ENCODE data around the gene ABR.

Gene ABR

DNA sequence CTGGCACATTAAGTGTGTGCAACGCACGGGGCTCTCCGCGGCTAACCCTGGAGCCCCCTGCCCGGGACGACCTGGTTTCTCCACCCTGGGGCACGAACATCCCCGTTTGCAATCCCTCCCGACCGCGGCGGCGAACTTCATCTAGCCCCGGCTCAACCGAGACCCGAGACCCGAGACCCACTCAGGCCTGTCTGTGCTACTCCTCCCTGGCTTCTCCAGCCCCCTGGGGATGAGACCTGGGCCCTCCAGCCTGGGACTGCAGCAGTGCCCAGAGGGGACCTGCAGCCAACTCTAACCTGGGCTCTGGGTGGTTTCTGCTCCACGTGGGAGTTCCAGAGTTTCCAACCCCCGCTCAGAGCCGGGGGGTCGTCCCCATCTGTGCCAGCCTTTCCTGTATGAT lies 109.4 kb downstream of the ABR start:
- Histone ChIP-seq H3K36me3 (ENCODE audit: insufficient read depth, low read length) (peaks cover 65% of the 10 kb centered on the region), H4K20me1 (ENCODE audit: insufficient read depth, low read length) (no peaks in the 10 kb centered on the region), H2AFZ (ENCODE audit: low read depth, low read length) (no peak overlapping the region), H3K4me2 (ENCODE audit: insufficient read depth, low read length) (no peak overlapping the region), H3K9me3 (ENCODE audit: insufficient read depth, low read length, severe bottlenecking) (no peaks in the 10 kb centered on the region), H3K4me1 (ENCODE audit: insufficient read depth, low read length) (no peaks in the 10 kb centered on the region), H3K27me3 (ENCODE audit: insufficient read depth, low read length, poor library complexity) (no peaks in the 10 kb centered on the region), H3K4me3 (ENCODE audit: low read depth in 1 of 2, low read length in 2 of 2) (no peak overlapping the region), H3K9ac (ENCODE audit: low read depth, low read length) (no peak overlapping the region), H3K27ac (ENCODE audit: low read length) (no peak overlapping the region), H3K79me2 (ENCODE audit: insufficient read depth, low read length) (no peaks in the 10 kb centered on the region)
- DNase-seq (no peak), ATAC-seq (ENCODE audit: insufficient read depth, low read depth) (no peak)
- TF ChIP-seq EZH2 (IDR thresholded peaks at IDR 0.05; ENCODE audit: borderline replicate concordance, low read depth, low read length, severe bottlenecking) = no peak
- TF ChIP-seq, protein P1, sequence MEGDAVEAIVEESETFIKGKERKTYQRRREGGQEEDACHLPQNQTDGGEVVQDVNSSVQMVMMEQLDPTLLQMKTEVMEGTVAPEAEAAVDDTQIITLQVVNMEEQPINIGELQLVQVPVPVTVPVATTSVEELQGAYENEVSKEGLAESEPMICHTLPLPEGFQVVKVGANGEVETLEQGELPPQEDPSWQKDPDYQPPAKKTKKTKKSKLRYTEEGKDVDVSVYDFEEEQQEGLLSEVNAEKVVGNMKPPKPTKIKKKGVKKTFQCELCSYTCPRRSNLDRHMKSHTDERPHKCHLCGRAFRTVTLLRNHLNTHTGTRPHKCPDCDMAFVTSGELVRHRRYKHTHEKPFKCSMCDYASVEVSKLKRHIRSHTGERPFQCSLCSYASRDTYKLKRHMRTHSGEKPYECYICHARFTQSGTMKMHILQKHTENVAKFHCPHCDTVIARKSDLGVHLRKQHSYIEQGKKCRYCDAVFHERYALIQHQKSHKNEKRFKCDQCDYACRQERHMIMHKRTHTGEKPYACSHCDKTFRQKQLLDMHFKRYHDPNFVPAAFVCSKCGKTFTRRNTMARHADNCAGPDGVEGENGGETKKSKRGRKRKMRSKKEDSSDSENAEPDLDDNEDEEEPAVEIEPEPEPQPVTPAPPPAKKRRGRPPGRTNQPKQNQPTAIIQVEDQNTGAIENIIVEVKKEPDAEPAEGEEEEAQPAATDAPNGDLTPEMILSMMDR (IDR thresholded peaks at IDR 0.05; ENCODE audit: borderline replicate concordance, extremely low read depth, low read length, poor library complexity, severe bottlenecking) = no peak

DNA sequence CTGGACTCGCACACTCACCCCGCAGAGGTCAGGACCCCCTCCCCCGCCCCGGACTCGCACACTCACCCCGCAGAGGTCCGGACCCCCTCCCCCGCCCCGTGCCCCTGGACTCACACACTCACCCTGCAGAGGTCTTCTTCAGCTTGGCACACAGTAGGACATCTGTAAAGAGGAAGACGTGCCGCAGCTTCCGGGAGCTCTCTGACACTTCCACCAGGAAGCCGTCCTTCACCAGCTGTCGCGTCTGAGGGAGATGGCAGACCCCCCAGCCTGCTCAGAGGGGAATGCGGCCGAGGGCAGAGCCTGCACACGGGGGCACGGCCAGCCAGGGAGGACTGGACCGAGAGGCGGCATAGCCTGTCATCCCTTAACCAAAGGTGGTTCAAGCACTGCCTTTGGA lies 109.9 kb downstream of the ABR start:
- Histone ChIP-seq H3K79me2 (ENCODE audit: insufficient read depth, low read length) (no peaks in the 10 kb centered on the region), H3K4me2 (ENCODE audit: insufficient read depth, low read length) (no peak overlapping the region), H2AFZ (ENCODE audit: low read depth, low read length) (no peak overlapping the region), H3K9me3 (ENCODE audit: insufficient read depth, low read length, severe bottlenecking) (no peaks in the 10 kb centered on the region), H3K4me1 (ENCODE audit: insufficient read depth, low read length) (no peaks in the 10 kb centered on the region), H4K20me1 (ENCODE audit: insufficient read depth, low read length) (no peaks in the 10 kb centered on the region), H3K27ac (ENCODE audit: low read length) (no peak overlapping the region), H3K9ac (ENCODE audit: low read depth, low read length) (no peak overlapping the region), H3K4me3 (ENCODE audit: low read depth in 1 of 2, low read length in 2 of 2) (no peak overlapping the region), H3K27me3 (ENCODE audit: insufficient read depth, low read length, poor library complexity) (no peaks in the 10 kb centered on the region), H3K36me3 (ENCODE audit: insufficient read depth, low read length) (peaks cover 67% of the 10 kb centered on the region)
- DNase-seq = no peak
- TF ChIP-seq, protein P1 (IDR thresholded peaks at IDR 0.05; ENCODE audit: borderline replicate concordance, extremely low read depth, low read length, poor library complexity, severe bottlenecking) = no peak
- TF ChIP-seq EZH2 (IDR thresholded peaks at IDR 0.05; ENCODE audit: borderline replicate concordance, low read depth, low read length, severe bottlenecking) = no peak
- ATAC-seq (ENCODE audit: insufficient read depth, low read depth) = no peak

DNA sequence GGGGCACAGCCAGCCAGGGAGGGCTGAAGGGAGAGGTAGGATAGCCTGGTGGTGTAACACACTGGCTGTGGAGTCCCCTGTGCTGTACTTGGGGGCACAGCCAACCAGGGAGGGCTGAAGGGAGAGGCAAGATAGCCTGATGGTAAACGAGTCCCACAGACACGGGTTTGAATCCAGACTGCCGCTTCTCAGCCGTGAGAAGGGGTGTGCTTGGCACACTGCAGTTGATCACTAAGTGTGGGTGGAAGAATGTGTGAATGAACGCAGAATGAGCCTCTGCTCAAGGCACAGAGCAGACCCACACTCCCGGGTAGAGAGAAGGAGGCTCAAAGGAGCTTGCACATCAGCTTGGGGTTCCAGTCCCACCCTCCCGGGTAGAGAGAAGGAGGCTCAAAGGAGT lies 111.4 kb downstream of the ABR start:
- H3K4me2 ChIP-seq (ENCODE audit: insufficient read depth, low read length) = no peak overlapping the region
- no peaks in the 10 kb centered on the region for H4K20me1 ChIP-seq (ENCODE audit: insufficient read depth, low read length)
- no peak overlapping the region for H2AFZ ChIP-seq (ENCODE audit: low read depth, low read length)
- H3K79me2 ChIP-seq (ENCODE audit: insufficient read depth, low read length) = no peaks in the 10 kb centered on the region
- peaks cover 71% of the 10 kb centered on the region for H3K36me3 ChIP-seq (ENCODE audit: insufficient read depth, low read length)
- ATAC-seq (ENCODE audit: insufficient read depth, low read depth) = no peak
- H3K9ac ChIP-seq (ENCODE audit: low read depth, low read length) = no peak overlapping the region
- no peak overlapping the region for H3K4me3 ChIP-seq (ENCODE audit: low read depth in 1 of 2, low read length in 2 of 2)
- no peaks in the 10 kb centered on the region for H3K9me3 ChIP-seq (ENCODE audit: insufficient read depth, low read length, severe bottlenecking)
- no peaks in the 10 kb centered on the region for H3K4me1 ChIP-seq (ENCODE audit: insufficient read depth, low read length)
- no peak for DNase-seq
- H3K27ac ChIP-seq (ENCODE audit: low read length) = no peak overlapping the region
- TF ChIP-seq EZH2 (IDR thresholded peaks at IDR 0.05; ENCODE audit: borderline replicate concordance, low read depth, low read length, severe bottlenecking) = no peak
- TF ChIP-seq, protein P1 (IDR thresholded peaks at IDR 0.05; ENCODE audit: borderline replicate concordance, extremely low read depth, low read length, poor library complexity, severe bottlenecking) = no peak
- no peaks in the 10 kb centered on the region for H3K27me3 ChIP-seq (ENCODE audit: insufficient read depth, low read length, poor library complexity)

Measured in DND-41 (cell line).